HG03354 (cell line): ENCODE measurements around the gene STC2.
A peak's percentile ranks its signal among the peaks of the same experiment; 100 is the strongest.

Source experiments
- ATAC-seq: cut with Tn5 transposase; IDR thresholded peaks from one replicate; pipeline ENCODE4 v1.9.1; 2021; ENCODE audit warnings: mild to moderate bottlenecking; ENCODE audit not compliant: unreplicated experiment, poor library complexity, severe bottlenecking

The STC2 gene

DNA sequence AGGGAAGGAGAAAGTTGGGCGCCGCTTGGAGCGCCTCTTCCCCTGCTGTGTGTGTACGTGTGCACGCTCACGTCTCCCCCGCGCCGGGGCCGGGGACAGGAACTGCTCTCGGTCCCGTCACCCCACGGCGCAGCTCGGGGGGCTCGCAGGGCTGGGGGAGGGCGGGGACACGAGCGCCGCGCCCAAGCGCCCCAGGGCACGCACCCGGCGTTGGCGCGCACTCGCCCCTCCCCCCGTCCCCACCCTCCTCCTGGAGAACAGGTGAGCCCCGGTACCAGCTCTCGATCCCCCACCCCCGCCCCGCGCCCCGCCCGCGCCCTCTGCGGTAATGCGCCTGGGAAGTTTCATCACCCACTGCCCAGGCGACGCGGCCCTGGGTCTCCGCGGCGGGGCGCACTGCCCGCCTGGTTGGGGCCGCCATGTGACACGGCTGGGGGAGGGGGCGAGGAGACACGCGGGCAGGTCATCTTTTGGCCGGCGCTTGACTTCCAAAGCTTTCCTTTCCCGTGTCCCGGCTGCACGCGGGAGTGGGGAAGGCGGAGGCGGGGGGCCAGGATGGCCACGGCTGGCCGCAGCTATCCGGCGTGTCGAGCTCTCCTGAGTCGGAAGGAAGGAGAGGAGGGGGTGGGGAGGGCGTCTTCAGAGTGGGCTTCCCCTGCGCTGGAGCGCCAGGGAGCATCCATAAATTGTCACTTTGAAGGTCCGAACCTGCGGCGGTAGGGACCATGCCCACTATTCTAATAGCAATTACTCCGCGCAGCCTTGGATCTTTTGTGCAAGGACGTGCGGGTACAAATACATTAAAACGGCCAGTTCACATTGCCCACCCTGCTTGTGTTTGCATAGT lies 1.5 kb upstream of the STC2 start:
- ATAC-seq: peak; percentile 30

DNA sequence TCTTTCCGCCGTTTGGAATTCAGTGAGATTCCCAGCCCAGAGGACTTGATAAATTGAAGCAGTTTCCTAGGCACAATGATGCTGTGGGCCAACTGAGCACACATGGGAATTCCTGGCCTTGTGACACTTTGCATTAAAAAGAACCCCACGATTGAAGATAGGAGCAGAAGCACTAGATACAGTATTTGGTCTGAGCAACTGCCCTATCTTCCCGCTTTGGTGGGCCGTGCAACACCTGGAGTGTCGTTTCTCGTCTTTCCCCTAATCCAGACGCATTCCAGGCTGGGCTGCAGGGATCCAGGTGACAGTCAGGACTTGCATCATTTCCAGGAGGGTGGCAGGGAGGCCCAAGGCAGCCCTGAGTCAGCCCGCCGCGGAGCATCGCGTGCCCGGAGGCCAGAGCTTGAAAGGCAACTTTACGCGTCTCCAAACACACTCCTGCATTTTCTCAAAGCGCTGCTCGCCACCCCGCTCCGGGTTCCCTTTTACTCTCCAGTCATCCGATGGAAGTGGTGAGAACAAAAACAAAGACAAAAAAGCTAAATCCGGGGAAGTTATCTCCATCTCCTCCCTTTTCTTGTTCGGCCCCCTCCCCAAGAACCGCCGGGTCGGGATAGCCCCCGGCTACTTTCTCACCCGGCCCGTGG lies 753 bp upstream of the STC2 start:
- ATAC-seq: no peak

DNA sequence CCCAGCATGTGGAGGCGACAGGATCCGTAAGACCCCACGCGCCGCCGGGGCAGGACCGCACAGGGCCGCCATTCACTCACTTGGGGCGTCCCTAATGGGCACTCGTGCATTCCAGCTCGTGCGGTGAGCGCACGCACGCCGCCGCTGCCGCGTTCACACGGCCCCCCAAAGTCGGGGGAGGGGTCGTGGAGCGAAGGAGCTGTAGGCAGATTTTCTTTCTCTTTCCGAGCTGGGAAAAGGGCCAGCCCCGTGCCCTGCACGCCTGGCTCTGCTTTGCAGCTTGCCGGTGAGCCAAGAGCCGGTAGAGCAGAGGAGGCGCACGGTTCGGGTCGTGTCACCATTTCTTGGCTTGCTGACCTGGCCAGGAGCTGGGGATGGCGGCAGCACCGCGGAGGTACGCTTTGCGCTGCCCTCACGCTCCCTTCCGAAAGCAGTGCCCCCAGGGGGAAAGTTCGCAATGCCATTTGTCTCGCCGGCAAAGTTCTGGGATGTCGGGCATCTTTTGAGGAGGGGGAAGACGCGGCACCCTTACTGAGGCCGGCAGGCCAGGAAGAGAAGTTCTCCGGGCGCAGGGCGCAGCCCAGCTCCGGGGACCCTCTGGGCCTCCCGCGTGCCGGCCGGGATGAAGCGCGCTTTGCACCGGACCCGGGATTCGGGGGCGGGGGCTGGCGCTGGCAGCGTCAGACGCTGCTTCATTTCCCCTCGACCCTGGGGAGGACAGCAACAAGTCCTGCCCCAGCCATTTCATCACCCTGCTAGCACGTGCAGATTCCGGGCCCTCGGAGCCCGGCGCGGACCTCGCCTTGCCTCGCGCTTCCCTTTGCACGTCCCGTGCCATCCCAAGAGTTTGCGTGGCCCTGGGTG lies 898 bp downstream of the STC2 start:
- no peak for ATAC-seq

DNA sequence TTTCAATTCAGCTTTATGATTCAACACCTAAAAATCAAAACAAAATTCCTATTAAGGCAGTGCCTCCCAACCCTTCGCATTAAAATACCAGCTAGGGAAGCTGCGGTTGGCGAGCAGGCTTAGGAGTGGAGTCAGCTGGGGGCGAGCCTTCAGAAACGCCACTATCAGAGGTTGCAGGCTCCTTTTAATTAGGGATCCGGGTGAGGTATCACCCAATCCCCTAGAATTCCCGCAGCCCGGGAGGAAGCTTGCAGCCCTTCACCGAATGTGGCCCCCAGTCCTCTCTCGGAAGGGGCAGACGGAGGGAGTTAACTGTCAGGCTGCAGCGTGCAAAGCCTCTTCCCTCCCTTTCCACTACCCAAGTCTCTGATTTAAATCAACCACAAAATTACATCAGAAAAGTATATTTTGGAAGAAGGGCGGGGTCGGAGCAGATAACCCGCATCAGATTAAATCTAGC lies 1.7 kb downstream of the STC2 start:
- ATAC-seq: no peak

DNA sequence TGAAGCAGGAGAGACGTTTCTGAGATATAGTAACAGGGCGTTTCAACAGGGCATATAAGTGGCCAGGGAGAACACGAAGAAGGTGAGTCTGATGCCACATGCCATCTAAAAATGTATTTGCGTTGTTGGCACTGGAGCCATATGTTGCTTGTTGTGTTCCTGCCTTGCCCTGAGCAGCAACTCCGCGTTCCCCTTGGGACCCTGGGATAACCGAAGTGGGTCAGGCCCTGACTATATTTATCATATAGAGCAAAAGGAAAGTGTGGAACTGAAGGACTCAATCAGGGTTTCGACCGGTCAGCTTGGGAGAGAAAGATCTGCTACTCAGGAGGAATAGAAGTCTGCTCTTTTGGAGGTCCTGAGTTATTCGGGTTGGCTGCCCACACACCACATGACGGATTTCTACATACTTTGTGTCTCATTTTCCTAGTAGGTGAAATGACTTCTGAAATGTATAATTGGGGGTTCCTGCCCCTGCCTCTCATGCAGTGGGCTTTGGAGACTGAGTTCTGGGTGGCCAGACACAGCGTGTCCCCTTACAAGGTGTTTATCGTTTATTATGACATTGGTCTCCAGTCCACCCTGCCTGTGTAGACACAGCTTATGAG lies 3.0 kb downstream of the STC2 start:
- ATAC-seq: no peak

DNA sequence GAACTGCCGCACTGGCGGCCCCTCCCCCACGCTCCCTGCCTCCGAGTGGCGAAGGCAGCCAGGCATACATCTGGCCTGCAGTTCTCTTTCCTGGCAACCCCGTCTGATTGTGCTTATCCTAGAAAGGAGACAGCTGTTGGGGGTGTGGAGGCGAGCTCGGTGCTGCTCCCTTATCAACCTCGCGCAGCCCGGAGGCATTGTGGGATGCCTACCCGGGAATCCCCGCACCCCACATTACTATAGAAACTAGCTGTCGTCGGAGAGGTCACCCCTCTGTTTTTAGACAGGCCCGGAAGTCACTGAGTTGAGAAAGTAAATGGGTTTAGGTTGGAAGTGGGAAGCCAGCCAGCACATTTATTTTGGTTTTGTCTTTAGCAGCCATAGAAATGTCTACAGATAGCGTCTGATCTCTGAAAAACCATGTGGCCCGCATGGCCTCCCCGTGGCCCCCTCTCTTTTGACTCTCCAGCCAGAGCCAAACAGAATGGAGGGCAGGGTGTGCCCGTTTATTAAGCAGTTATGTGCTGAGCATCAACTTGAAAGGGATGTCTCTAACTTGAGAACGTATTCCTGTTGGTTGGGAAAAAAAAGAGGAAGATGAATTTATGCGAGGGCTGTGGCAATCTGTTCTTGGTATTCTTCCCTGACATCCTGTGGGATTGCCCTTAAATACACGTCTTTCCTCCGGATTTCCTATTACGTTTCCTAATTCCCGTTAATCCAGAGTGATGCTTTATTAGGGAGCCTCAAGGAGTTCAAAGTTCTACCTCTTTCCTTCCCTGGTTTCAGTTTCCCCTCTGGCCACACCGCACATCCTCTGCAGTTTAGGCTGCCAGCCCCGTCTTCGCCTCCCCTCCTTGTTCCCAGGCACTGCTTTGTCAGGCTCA lies 3.9 kb downstream of the STC2 start:
- ATAC-seq: no peak

DNA sequence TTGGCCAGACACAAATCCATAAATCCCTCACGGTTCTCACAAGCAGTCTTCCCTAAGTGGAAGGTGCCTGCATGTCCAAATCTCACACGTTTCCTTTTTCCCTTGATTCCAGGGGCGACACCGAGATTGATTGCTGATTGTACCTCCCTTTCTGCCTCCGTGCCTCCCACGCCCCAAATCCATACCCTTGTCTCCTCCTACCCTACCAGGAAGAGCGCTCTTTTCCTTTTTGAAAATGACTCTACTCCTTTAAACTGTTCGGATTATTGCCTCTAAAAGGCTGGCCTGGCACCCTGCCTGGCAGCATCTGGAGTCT lies 4.5 kb downstream of the STC2 start:
- no peak for ATAC-seq

DNA sequence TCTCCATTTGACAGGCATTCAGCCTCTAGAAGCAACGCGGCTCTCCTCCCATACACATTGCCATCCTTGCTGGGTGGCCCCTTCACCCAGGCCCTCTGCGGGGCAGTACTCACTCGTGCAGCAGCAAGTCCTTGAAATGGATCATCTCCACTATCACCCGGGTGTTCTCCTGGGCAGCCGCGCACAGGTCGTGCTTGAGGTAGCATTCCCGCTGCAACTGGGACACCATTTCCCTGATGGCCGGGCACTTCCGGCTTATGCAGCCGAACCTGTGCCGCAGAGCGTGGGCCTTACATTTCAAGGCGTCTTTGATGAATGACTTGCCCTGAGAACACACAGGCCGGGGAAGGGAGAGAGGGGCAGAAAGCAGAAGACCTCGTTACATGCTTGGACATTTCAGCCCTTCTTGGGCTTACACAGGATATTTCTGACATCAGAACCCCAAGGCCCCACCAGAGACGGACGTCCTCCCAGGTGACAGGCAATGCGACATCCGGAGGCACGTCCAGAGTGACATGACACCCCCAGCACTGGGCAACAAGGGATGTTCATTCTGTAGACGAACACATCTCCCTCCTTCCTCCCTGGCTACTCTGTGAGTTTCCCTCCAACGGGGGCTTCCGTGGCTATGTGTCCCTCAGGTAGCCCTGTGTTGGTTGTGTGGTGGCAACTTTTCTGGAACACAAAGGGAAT lies 5.0 kb downstream of the STC2 start:
- no peak for ATAC-seq

DNA sequence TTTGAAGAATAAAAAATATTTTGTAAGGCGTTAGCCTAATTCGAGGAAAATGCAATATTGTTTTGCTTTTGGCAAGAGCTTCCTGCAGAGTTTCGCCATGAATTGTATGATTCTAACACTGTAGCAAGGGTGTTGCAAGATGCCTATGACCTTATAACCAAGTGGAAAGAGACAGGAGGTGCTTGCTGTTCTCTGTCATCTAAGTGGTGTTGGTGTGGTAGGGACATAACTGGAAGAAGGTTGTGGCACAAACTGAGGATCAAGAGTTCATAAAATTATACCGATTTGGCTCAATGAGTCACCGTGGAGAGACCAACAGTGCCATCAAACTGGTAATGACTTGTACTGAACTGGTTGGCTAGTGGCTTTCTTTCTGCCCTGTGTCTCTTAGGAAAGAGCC lies 6.3 kb downstream of the STC2 start:
- no peak for ATAC-seq

DNA sequence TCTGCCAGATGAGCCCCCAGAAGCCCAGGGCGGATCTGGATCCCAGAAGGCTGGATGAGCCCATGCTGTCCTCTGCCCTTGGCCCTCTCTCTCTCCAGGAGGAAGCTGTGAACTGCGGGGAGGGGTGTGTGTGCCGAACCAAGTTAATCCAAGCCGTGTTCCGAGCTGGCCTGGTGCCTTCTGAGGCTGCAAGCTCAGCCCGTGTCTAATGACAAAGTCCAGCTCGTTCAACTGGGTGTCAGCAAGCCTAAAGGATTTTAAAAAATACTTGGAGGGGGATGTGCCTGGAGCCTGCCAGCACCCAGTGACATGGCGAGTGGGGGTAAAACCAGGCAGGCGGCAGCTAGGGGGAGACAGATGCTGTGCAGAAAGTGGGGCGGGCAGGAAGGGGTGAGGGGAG lies 8.0 kb downstream of the STC2 start:
- ATAC-seq: no peak

DNA sequence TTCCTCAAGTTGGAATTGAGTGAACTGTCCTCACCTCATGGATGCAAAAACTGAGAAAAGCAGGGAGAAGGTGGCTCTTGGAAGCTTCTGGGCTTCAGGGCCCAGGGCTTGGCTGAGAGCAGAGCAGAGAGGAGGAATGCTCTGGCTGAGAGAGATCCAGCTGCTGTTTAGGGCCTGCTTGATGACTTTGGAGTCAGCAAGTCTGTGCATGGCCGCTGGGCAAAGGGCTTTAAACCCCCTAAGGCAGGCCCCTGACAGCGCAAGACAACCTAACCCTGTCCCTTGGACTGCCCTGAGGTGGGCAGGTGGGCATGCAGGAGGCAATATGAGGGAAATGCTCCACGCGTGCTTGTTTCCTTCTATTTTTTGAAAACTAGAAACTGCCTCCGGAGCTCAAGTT lies 8.6 kb downstream of the STC2 start:
- ATAC-seq: no peak

DNA sequence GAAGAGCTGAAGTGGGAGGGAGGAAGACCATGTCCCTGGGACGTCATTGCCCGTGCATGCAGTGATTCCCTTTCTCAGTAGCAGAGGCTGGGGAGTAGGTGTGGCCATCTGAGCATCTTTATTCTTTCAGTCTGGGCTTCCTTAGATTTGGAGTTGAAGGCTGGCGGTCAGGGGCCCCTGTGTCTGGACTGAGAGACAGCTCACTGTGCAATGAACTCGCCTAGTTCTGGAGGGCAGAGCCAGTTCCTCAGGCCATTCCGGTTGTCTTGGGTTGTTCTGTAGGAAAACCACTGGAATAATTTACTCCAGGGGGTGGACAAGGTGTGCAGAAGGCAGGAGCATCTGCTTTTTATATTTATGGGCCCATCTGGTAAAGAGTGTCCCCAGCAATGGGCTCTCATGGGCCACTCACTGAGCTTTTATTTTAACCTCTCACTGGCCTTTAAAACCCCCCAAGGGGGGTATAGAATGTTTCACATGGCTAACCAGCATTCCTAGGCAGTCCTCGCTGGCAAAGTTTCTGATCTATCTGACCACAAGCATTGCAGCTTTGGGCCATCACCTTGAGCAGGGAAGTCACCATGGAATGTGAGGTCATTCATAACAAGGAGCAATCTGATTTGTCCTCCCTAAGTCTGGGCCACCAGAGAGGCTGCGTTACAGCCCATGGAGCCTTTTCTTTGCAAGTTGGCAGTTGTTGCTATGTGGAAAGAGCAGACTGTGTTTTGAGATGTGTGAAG lies 9.2 kb downstream of the STC2 start:
- no peak for ATAC-seq

DNA sequence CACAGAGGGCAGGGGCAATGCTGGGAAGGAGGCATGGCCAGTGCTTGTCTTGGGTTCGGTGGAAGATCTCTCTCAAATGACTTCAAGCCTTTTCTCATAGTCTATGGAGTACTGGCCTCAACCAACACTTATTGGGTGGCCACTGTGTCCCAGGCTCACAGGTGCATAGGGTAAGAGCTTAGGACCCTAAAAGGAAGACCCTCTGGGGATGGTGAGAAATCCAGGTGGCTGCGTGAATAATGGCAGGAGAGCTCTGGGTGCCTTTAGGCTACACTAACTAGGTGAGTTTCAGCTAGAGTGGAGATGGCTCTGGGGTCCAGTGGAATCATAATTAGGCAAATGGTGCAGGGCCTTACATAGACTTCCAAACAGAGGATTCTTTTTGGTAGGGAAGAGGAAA lies 9.9 kb downstream of the STC2 start:
- ATAC-seq: no peak

DNA sequence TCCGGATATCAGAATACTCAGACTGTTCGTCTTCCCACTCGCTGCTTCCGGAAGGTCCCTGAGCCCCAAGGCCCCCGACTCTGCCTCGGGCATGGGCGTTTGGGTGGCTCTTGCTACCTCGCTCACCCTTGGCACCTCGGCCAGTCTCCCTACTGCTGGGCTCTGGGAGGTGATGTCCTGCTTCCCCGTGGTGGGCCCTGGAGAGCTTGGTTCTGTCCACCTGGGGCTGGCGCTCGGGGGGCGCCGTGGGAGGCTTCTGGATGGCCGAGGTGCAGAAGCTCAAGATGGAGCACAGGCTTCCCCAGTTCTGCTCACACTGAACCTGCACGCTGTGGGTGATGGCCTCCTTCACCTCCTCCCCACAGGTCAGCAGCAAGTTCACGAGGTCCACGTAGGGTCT lies 10.4 kb downstream of the STC2 start:
- no peak for ATAC-seq

DNA sequence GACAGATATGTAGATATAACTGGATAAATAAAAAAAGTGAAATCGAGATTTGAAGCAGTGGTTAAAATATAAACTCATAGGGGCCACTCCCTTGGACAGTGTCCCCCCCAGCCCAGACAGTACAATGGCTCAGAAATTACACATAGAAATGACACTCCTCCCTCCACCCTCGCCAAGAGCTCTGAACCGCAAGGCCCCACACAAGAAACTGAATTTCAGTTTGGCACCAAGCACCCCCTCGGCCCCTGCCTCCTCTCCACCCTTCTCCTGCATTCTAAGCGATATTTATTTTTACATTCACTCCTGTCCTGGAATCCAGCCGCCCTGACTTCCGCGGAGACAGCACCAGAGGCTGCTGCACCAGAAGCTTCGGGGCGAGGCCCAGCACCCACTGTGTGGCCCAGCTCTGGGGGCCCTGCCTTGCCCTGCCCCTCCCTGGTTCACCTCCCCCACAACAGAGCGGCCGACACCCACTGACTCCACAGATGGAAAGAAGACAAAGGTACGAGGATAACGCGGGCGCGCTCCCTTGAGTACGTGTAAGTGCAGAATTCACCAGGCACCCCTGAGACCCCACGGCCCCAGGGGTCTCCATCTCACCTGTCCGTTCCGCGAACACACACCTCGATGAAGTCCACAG lies 11.0 kb downstream of the STC2 start:
- no peak for ATAC-seq

DNA sequence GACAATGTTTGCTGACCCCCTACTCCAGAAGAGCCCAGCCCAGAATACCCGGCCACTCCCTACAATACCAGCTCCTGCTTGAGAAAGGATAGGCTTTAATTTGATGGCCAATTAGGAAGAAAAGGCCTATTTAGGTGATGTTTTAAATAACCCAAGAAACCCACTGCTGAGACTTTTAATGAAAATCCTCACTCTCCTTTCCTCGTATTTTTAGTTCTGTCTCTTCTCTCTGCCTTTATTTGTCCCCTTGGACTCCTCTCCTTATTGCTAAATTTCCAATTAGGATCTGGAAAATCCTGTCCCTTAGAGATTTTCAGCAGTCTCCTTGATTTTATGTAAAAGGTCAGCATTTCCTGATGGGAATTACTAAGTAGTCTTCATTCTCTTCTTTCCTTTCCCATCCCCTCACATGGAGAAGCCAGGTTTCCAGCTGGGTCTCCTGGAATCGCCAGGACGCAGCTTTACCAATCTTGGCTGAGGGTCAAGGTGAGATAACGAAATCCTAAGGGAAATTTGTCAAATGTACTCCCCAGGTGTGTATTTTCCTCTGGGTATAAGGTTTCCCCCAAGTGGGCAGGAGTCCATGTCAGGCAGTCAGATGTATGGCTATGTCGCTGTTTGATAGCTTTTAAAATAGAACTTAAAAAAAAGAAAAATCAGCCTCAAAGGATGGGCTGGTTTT lies 11.7 kb downstream of the STC2 start:
- no peak for ATAC-seq
